Panc1 (cell line): ENCODE results near the gene MAD1L1. TPM values are rescaled to one million over a fixed set of nuclear protein-coding genes. Genes with fewer than 3 reads are reported as not detected.

Experiments
- ATAC-seq: fragments of 200-7000 bp; cut with Tn5 transposase; 2 replicates; pipeline ENCODE4 v1.9.1; 2020; ENCODE audit warnings: mild to moderate bottlenecking, moderate library complexity
- BruUV-seq: library from RNA; stranded (reverse); fragments of 400-500 nt; replicated peaks from 2 replicates; lab custom pipeline; 2021; lab: Mats Ljungman, UMichigan
- CTCF ChIA-PET: fragments of 300-600 bp; sonication (Branson Sonifier 250); formaldehyde crosslinking; loops from one replicate; lab custom pipeline; 2022; ENCODE audit warnings: antibody characterized with exemption; lab: Charles Lee
- POLR2A ChIA-PET: fragments of 300-600 bp; sonication (Branson Sonifier 250); formaldehyde crosslinking; loops from one replicate; lab custom pipeline; 2022; ENCODE audit warnings: antibody characterized with exemption; lab: Charles Lee
- DNase-seq: peaks from one replicate; pipeline ENCODE4 v3.0.0-alpha.2; 2010; ENCODE audit warnings: low read depth, low spot score
- H3K27ac ChIP-seq: 2 replicates; pipeline ENCODE4 v1.5.1; 2011; ENCODE audit warnings: mild to moderate bottlenecking, low read length, inconsistent platforms
- H3K27me3 ChIP-seq: fragments of 200-500 bp; sonication (Bioruptor generic); 2 replicates; pipeline ENCODE4 v1.6.0; 2014; ENCODE audit warnings: low read length, inconsistent platforms; ENCODE audit not compliant: control insufficient read depth, insufficient read depth
- H3K36me3 ChIP-seq: fragments of 200-500 bp; sonication (Bioruptor generic); 2 replicates; pipeline ENCODE4 v1.5.1; 2014; ENCODE audit warnings: inconsistent platforms, mild to moderate bottlenecking, low read length, moderate library complexity; ENCODE audit not compliant: control insufficient read depth, insufficient read depth
- H3K4me1 ChIP-seq: 2 replicates; pipeline ENCODE4 v1.5.1; 2011; ENCODE audit warnings: inconsistent platforms, mild to moderate bottlenecking, low read length, moderate library complexity; ENCODE audit not compliant: control insufficient read depth, insufficient read depth
- H3K4me3 ChIP-seq, 2 experiments: 2 replicates each; pipeline ENCODE4 v1.5.1; 2011 to 2012; ENCODE audit warnings: low read depth in 2 of 2, low read length in 2 of 2, mild to moderate bottlenecking in 2 of 2, inconsistent platforms in 1 of 2, moderate library complexity in 1 of 2
- H3K9me3 ChIP-seq: fragments of 200-500 bp; sonication (Bioruptor generic); 2 replicates; pipeline ENCODE4 v1.5.1; 2014; ENCODE audit warnings: low read depth, mild to moderate bottlenecking, inconsistent platforms, low read length, moderate library complexity; ENCODE audit not compliant: control insufficient read depth, insufficient read depth
- POLR2AphosphoS5 ChIP-seq: IDR thresholded peaks from 2 replicates; pipeline ENCODE4 v1.6.1; 2012; ENCODE audit warnings: mild to moderate bottlenecking, low read depth, low read length, moderate library complexity
- REST ChIP-seq, 2 experiments: IDR thresholded peaks; 2 replicates each; pipeline ENCODE4 v1.6.1; 2011 to 2012; ENCODE audit warnings: low read depth in 2 of 2, control low read depth in 1 of 2, low read length in 1 of 2, mild to moderate bottlenecking in 1 of 2, moderate library complexity in 1 of 2; ENCODE audit not compliant: insufficient read depth in 1 of 2
- SIN3A ChIP-seq: IDR thresholded peaks from 2 replicates; pipeline ENCODE4 v1.6.1; 2012; ENCODE audit warnings: low read depth, mild to moderate bottlenecking, low read length, moderate library complexity, borderline replicate concordance; ENCODE audit not compliant: insufficient read depth
- TCF7L2 ChIP-seq: IDR thresholded peaks from 2 replicates; pipeline ENCODE4 v1.6.1; 2011; ENCODE audit warnings: mild to moderate bottlenecking, low read depth, low read length, inconsistent platforms
- in situ Hi-C: cut with HindIII; loops from 2 replicates; pipeline ENCODE4 v1.10.0; 2016; ENCODE audit warnings: low sequenced_read_pairs, low pct_unique_long_range_greater_than_20kb
- intact Hi-C: fragments of 100-400 bp; cut with micrococcal nuclease; formaldehyde crosslinking; loops from one replicate; pipeline ENCODE4 v1.10.0; 2022; ENCODE audit not compliant: unreplicated experiment
- total RNA-seq: library from RNA; stranded (reverse); gene quantifications from one replicate; pipeline ENCODE4 v1.2.1, GENCODE V29; 2021; ENCODE audit not compliant: unreplicated experiment
- TF ChIP-seq, protein P1 (sequence below): fragments of 450-650 bp; IDR thresholded peaks from 2 replicates; pipeline ENCODE4 v1.5.1; 2017; ENCODE audit warnings: mild to moderate bottlenecking

The MAD1L1 gene
- total RNA-seq, 1 experiment from 2014 or later: 70.8 TPM

DNA sequence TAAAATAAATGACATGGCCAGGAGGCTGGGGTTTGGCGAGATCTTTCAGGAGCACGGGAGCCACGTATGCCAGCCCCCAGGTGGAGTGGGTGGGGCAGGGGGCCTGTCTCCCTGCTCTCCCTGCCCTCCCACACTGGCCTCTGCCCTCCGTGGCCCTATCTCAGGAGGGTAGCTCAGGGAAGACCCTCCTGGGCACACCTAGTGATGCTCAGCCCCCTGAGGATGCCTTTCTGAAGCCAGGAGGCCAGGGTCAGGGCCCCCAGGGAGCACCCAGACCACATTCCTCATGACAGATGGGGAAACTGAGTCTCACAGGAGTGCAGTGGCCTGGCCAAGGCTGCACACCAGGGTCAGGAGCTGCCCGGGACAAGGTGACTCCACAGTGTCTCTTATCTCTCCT lies 339.3 kb downstream of the MAD1L1 start:
- Histone ChIP-seq H3K36me3 (no peaks in the 10 kb centered on the region), H3K27me3 (no peaks in the 10 kb centered on the region), H3K9me3 (no peaks in the 10 kb centered on the region), H3K4me1 (no peaks in the 10 kb centered on the region), H3K27ac (no peak overlapping the region), H3K4me3 (no peak overlapping the region)
- BruUV-seq: no TSS peak
- in situ Hi-C loops: no loop called here
- DNase-seq (no peak), ATAC-seq (no peak)
- TF ChIP-seq, protein P1, sequence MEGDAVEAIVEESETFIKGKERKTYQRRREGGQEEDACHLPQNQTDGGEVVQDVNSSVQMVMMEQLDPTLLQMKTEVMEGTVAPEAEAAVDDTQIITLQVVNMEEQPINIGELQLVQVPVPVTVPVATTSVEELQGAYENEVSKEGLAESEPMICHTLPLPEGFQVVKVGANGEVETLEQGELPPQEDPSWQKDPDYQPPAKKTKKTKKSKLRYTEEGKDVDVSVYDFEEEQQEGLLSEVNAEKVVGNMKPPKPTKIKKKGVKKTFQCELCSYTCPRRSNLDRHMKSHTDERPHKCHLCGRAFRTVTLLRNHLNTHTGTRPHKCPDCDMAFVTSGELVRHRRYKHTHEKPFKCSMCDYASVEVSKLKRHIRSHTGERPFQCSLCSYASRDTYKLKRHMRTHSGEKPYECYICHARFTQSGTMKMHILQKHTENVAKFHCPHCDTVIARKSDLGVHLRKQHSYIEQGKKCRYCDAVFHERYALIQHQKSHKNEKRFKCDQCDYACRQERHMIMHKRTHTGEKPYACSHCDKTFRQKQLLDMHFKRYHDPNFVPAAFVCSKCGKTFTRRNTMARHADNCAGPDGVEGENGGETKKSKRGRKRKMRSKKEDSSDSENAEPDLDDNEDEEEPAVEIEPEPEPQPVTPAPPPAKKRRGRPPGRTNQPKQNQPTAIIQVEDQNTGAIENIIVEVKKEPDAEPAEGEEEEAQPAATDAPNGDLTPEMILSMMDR: no peak
- TF ChIP-seq POLR2AphosphoS5: no peak
- no peak for TF ChIP-seq REST (IDR thresholded peaks at IDR 0.05; ENCODE audit: insufficient read depth in 1 of 2, low read depth in 2 of 2, low read length in 1 of 2)
- TF ChIP-seq TCF7L2: no peak
- TF ChIP-seq SIN3A: no peak
- intact Hi-C loops: no loop called here
- ChIA-PET CTCF (interaction anchor here (0.6 to 1.0 kb wide), 2 partner anchors 10 to 126 kb away, joined by 3 read pairs; no protein-coding TSS in a partner anchor), POLR2A (no interaction called here)

GRCh38 chr7:1893036-1893435 lies 339.7 kb downstream of the MAD1L1 start:
- CTCF ChIA-PET: interaction anchor here (1.0 kb wide), 1 partner anchor 9 kb away, joined by 3 read pairs; no protein-coding TSS in a partner anchor
- in situ Hi-C loops (no loop called here), intact Hi-C loops (no loop called here)
- Histone ChIP-seq H3K4me1 (no peaks in the 10 kb centered on the region), H3K27me3 (no peaks in the 10 kb centered on the region), H3K9me3 (no peaks in the 10 kb centered on the region), H3K4me3 (no peak overlapping the region), H3K36me3 (no peaks in the 10 kb centered on the region), H3K27ac (no peak overlapping the region)
- no peak for ATAC-seq
- no peak for DNase-seq
- POLR2A ChIA-PET: no interaction called here
- no TSS peak for BruUV-seq
- TF ChIP-seq POLR2AphosphoS5 (no peak), SIN3A (no peak)
- TF ChIP-seq, protein P1: no peak
